ENCODE data around the gene TTLL7. TPM values are rescaled to one million over a fixed set of nuclear protein-coding genes. Genes with fewer than 3 reads are reported as not detected.

Gene TTLL7
- total RNA-seq, 2 donors from 2014 or later: 25.7 to 29.0 TPM

GRCh38 chr1:83839566-83840173 is 159.3 kb downstream of the TTLL7 start:
- DNase-seq: no peak
- Histone ChIP-seq H3K4me1 (no peaks in the 10 kb centered on the region), H3K4me3 (no peak overlapping the region), H3K36me3 (replicated peaks in 1 of 2; ENCODE audit: insufficient read depth in 1 of 2, low read depth in 2 of 2) (no peaks in the 10 kb centered on the region), H3K27ac (no peak overlapping the region), H3K27me3 (no peaks in the 10 kb centered on the region), H3K9me3 (no peaks in the 10 kb centered on the region)
- intact Hi-C loops (cut with DNase I): no loop called here
- WGBS, 2 donors: 92 to 93% methylated on average over 3 of the region's 3 CpGs
- TF ChIP-seq POLR2A (IDR thresholded peaks at IDR 0.05) (no peak), CTCF (IDR thresholded peaks at IDR 0.05) (no peak)
- ATAC-seq: no peak

- ATAC-seq: no peak
These were observed 160.4 kb downstream of the TTLL7 start for GRCh38 chr1:83838573-83838972.

GRCh38 chr1:83836543-83836942 is 162.4 kb downstream of the TTLL7 start:
- WGBS, 2 donors: 88 to 93% methylated on average over 2 of the region's 2 CpGs
- no peak for TF ChIP-seq POLR2A (IDR thresholded peaks at IDR 0.05)
- no peak for TF ChIP-seq CTCF (IDR thresholded peaks at IDR 0.05)

More at GRCh38 chr1:83838573-83838972, 160.4 kb downstream of the TTLL7 start:
- Histone ChIP-seq H3K4me1 (no peaks in the 10 kb centered on the region), H3K27ac (no peak overlapping the region), H3K36me3 (replicated peaks in 1 of 2; ENCODE audit: insufficient read depth in 1 of 2, low read depth in 2 of 2) (no peaks in the 10 kb centered on the region), H3K27me3 (no peaks in the 10 kb centered on the region), H3K9me3 (no peaks in the 10 kb centered on the region), H3K4me3 (no peak overlapping the region)
- intact Hi-C loops (cut with DNase I): no loop called here
- no peak for DNase-seq
- no peak for TF ChIP-seq CTCF (IDR thresholded peaks at IDR 0.05)
- TF ChIP-seq POLR2A (IDR thresholded peaks at IDR 0.05): no peak
- WGBS, 2 donors: 80 to 94% methylated on average over 5 of the region's 5 CpGs

GRCh38 chr1:83834621-83835264 is 164.2 kb downstream of the TTLL7 start:
- intact Hi-C loops (cut with DNase I): no loop called here
- no peaks in the 10 kb centered on the region for H3K36me3 ChIP-seq (replicated peaks in 1 of 2; ENCODE audit: insufficient read depth in 1 of 2, low read depth in 2 of 2)
- H3K27ac ChIP-seq: no peak overlapping the region
- no peaks in the 10 kb centered on the region for H3K4me1 ChIP-seq
- 94% methylated on average over 4 of the region's 4 CpGs for WGBS, 2 donors
- ATAC-seq (no peak), DNase-seq (no peak)
- no peak overlapping the region for H3K4me3 ChIP-seq
- TF ChIP-seq CTCF (IDR thresholded peaks at IDR 0.05) (no peak), POLR2A (IDR thresholded peaks at IDR 0.05) (no peak)
- H3K9me3 ChIP-seq: no peaks in the 10 kb centered on the region
- H3K27me3 ChIP-seq: no peaks in the 10 kb centered on the region

More at GRCh38 chr1:83836543-83836942, 162.4 kb downstream of the TTLL7 start:
- Histone ChIP-seq H3K9me3 (no peaks in the 10 kb centered on the region), H3K27me3 (no peaks in the 10 kb centered on the region), H3K36me3 (replicated peaks in 1 of 2; ENCODE audit: insufficient read depth in 1 of 2, low read depth in 2 of 2) (no peaks in the 10 kb centered on the region), H3K4me3 (no peak overlapping the region), H3K4me1 (no peaks in the 10 kb centered on the region), H3K27ac (no peak overlapping the region)
- ATAC-seq: no peak
- intact Hi-C loops (cut with DNase I): no loop called here
- no peak for DNase-seq

- Histone ChIP-seq H3K9me3 (no peaks in the 10 kb centered on the region), H3K4me3 (no peak overlapping the region), H3K36me3 (replicated peaks in 1 of 2; ENCODE audit: insufficient read depth in 1 of 2, low read depth in 2 of 2) (no peaks in the 10 kb centered on the region), H3K27me3 (no peaks in the 10 kb centered on the region), H3K4me1 (no peaks in the 10 kb centered on the region), H3K27ac (no peak overlapping the region)
- intact Hi-C loops (cut with DNase I): no loop called here
- ATAC-seq (no peak), DNase-seq (no peak)
- TF ChIP-seq CTCF (IDR thresholded peaks at IDR 0.05) (no peak), POLR2A (IDR thresholded peaks at IDR 0.05) (no peak)
- WGBS, 2 donors: 96 to 100% methylated on average over 1 of the region's 1 CpG
These were observed 166.7 kb downstream of the TTLL7 start for GRCh38 chr1:83832194-83832593.
